ENCODE results near the gene NFYA. TPM values are rescaled to one million over a fixed set of nuclear protein-coding genes. Genes with fewer than 3 reads are reported as not detected.

The NFYA gene
- total RNA-seq, 1 experiment from 2014 or later, result 34.7 TPM

DNA sequence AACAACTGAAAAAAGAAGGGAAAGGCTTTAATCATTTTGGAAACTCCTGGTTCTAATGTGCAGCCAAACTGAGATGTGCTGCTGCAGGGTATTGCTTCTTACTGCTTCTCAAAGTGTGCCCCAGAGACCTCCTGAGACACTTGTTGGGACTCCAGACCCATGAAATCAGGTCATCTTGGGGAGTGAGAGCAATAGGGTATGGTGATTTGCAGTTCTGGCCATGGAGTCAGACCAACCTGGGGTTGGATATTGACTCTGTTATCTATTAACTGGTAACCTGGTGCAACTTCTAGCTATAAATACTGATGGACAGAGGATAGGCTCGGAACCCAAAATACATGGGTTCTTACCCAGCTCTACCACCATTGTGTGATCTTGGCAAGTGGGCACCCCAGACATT is 26.7 kb upstream of the NFYA start:
- in situ Hi-C loops (cut with HindIII; ENCODE audit: low pct_unique_long_range_greater_than_20kb, low sequenced_read_pairs), result no loop called here
- no peak overlapping the region for H3K4me3 ChIP-seq (ENCODE audit: low read depth in 2 of 2, low read length in 2 of 2)
- no peaks in the 10 kb centered on the region for H3K36me3 ChIP-seq (ENCODE audit: control insufficient read depth, insufficient read depth, low read length)
- DNase-seq (ENCODE audit: low read depth, low spot score) (no peak), ATAC-seq (no peak)
- intact Hi-C loops (cut with micrococcal nuclease; ENCODE audit: unreplicated experiment), result no loop called here
- H3K27me3 ChIP-seq (ENCODE audit: control insufficient read depth, insufficient read depth, low read length), result no peaks in the 10 kb centered on the region
- no peak overlapping the region for H3K27ac ChIP-seq (ENCODE audit: low read length)
- POLR2A ChIA-PET, result no interaction called here
- no peaks in the 10 kb centered on the region for H3K9me3 ChIP-seq (ENCODE audit: control insufficient read depth, insufficient read depth, low read depth, low read length)
- CTCF ChIA-PET, result interaction anchor here (0.6 kb wide), 1 partner anchor 17 kb away, joined by 13 read pairs; no protein-coding TSS in a partner anchor
- TF ChIP-seq, protein P1, sequence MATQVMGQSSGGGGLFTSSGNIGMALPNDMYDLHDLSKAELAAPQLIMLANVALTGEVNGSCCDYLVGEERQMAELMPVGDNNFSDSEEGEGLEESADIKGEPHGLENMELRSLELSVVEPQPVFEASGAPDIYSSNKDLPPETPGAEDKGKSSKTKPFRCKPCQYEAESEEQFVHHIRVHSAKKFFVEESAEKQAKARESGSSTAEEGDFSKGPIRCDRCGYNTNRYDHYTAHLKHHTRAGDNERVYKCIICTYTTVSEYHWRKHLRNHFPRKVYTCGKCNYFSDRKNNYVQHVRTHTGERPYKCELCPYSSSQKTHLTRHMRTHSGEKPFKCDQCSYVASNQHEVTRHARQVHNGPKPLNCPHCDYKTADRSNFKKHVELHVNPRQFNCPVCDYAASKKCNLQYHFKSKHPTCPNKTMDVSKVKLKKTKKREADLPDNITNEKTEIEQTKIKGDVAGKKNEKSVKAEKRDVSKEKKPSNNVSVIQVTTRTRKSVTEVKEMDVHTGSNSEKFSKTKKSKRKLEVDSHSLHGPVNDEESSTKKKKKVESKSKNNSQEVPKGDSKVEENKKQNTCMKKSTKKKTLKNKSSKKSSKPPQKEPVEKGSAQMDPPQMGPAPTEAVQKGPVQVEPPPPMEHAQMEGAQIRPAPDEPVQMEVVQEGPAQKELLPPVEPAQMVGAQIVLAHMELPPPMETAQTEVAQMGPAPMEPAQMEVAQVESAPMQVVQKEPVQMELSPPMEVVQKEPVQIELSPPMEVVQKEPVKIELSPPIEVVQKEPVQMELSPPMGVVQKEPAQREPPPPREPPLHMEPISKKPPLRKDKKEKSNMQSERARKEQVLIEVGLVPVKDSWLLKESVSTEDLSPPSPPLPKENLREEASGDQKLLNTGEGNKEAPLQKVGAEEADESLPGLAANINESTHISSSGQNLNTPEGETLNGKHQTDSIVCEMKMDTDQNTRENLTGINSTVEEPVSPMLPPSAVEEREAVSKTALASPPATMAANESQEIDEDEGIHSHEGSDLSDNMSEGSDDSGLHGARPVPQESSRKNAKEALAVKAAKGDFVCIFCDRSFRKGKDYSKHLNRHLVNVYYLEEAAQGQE (IDR thresholded peaks at IDR 0.05; ENCODE audit: insufficient read depth in 1 of 2, low read depth in 2 of 2, low read length in 1 of 2), result no peak
- TF ChIP-seq POLR2AphosphoS5 (IDR thresholded peaks at IDR 0.05; ENCODE audit: low read depth, low read length) (no peak), SIN3A (IDR thresholded peaks at IDR 0.05; ENCODE audit: borderline replicate concordance, insufficient read depth, low read depth, low read length) (no peak), TCF7L2 (IDR thresholded peaks at IDR 0.05; ENCODE audit: low read depth, low read length) (no peak)
- TF ChIP-seq, protein P2, sequence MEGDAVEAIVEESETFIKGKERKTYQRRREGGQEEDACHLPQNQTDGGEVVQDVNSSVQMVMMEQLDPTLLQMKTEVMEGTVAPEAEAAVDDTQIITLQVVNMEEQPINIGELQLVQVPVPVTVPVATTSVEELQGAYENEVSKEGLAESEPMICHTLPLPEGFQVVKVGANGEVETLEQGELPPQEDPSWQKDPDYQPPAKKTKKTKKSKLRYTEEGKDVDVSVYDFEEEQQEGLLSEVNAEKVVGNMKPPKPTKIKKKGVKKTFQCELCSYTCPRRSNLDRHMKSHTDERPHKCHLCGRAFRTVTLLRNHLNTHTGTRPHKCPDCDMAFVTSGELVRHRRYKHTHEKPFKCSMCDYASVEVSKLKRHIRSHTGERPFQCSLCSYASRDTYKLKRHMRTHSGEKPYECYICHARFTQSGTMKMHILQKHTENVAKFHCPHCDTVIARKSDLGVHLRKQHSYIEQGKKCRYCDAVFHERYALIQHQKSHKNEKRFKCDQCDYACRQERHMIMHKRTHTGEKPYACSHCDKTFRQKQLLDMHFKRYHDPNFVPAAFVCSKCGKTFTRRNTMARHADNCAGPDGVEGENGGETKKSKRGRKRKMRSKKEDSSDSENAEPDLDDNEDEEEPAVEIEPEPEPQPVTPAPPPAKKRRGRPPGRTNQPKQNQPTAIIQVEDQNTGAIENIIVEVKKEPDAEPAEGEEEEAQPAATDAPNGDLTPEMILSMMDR (IDR thresholded peaks at IDR 0.05), result no peak
- no TSS peak for BruUV-seq (replicated peaks)
- 0 out of 2 replicates have a peak, but pooled peaks cover 2% of the 10 kb centered on the region for H3K4me1 ChIP-seq (ENCODE audit: control insufficient read depth, insufficient read depth, low read length)

DNA sequence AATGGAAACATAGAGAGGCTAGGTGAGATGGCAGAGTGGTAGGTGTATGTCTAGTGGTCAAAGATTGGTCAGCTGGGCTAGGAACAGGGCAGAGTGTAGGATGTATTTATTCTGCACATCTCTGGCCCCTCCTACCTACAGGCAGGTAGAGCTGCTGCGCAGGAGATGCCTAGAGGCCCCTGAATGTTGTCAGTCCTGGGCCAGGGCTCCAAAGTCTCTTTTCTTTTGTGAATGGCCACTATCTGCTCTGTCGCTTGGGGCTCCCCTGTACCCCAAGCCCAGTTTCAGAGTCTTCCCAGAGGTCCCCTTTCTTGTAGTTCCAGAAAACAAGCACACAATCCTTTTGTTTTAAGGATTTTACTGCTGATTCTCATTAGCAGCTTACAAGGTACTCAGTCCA is 25.5 kb upstream of the NFYA start:
- H3K4me3 ChIP-seq (ENCODE audit: low read depth in 2 of 2, low read length in 2 of 2), result no peak overlapping the region
- POLR2A ChIA-PET, result no interaction called here
- in situ Hi-C loops (cut with HindIII; ENCODE audit: low pct_unique_long_range_greater_than_20kb, low sequenced_read_pairs) (no loop called here), intact Hi-C loops (cut with micrococcal nuclease; ENCODE audit: unreplicated experiment) (no loop called here)
- H3K36me3 ChIP-seq (ENCODE audit: control insufficient read depth, insufficient read depth, low read length), result no peaks in the 10 kb centered on the region
- no peaks in the 10 kb centered on the region for H3K27me3 ChIP-seq (ENCODE audit: control insufficient read depth, insufficient read depth, low read length)
- H3K9me3 ChIP-seq (ENCODE audit: control insufficient read depth, insufficient read depth, low read depth, low read length), result no peaks in the 10 kb centered on the region
- CTCF ChIA-PET, result interaction anchor here (1.2 kb wide), 1 partner anchor 19 kb away, joined by 4 read pairs; no protein-coding TSS in a partner anchor
- ATAC-seq (no peak), DNase-seq (ENCODE audit: low read depth, low spot score) (no peak)
- H3K4me1 ChIP-seq (ENCODE audit: control insufficient read depth, insufficient read depth, low read length), result 0 out of 2 replicates have a peak, but pooled peaks cover 2% of the 10 kb centered on the region
- TF ChIP-seq SIN3A (IDR thresholded peaks at IDR 0.05; ENCODE audit: borderline replicate concordance, insufficient read depth, low read depth, low read length) (no peak), POLR2AphosphoS5 (IDR thresholded peaks at IDR 0.05; ENCODE audit: low read depth, low read length) (no peak), TCF7L2 (IDR thresholded peaks at IDR 0.05; ENCODE audit: low read depth, low read length) (no peak)
- TF ChIP-seq, protein P2 (IDR thresholded peaks at IDR 0.05), result no peak
- TF ChIP-seq, protein P1 (IDR thresholded peaks at IDR 0.05; ENCODE audit: insufficient read depth in 1 of 2, low read depth in 2 of 2, low read length in 1 of 2), result no peak
- no peak overlapping the region for H3K27ac ChIP-seq (ENCODE audit: low read length)
- BruUV-seq (replicated peaks), result no TSS peak

Measured in Panc1 (cell line).